LNCAP (cell line): ENCODE data around the gene RHEBL1.

Source experiments
- CTCF ChIP-seq: fragments of 450-650 bp; IDR thresholded peaks from 2 replicates; pipeline ENCODE4 v1.5.1; 2017; ENCODE audit warnings: mild to moderate bottlenecking

The RHEBL1 gene

DNA sequence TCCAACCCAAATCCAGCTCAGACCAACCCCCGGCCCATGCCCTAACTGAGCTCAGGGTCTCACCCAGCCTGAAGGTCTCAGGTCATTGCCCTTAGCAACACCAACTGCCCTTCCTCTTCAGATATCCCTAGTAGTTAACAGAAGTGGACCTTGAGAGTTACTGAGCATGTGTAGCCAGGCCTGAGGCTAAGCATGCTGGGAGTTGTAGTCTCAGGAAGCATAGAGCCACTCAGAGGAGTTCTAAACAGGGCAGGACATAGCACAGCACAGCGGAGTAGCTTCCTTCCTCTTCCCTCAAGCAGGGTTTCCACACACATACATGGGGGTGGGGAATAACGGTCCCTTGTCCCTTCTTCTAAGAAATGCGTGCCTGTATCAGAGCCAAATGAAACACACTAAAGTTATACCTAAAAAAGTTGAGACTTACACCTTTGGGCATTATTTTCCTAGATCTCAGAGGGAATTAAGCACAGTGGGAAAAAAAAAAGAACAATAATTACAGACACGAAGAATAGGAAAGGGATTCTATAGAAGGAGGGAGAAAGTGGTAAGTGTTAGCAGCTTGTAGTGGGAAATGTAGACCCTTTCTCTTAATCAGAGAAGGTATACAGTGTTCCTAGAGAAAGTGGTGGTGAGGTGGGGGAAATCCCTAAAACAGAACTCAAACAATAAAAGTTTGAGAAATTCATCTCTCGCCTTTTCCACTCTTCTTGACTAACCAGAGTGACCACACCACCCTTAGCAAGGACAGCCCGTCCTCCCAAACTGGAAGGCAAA lies 13.6 kb downstream of the RHEBL1 start:
- TF ChIP-seq CTCF, result no peak

GRCh38 chr12:49055092-49055491 lies 14.7 kb downstream of the RHEBL1 start:
- no peak for TF ChIP-seq CTCF

DNA sequence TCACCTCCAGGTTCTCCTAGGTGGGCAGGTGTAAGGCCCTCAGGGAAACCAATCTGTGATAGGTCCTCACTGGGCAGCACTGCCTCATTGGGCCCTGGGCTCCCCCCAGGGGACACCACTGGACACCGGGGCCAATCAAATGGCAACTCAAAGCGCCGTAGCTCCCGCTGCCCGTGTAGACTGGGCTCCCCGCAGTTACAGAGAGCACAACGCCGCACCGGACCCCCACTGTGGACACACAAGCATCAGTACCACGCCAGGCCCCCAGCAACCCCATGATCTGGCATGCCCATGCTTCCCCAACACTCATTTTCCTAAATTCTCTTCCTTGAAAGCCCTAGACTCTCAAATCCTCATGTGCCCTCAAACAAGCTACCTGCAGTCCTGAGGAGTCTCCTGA lies 15.3 kb downstream of the RHEBL1 start:
- TF ChIP-seq CTCF, result no peak

DNA sequence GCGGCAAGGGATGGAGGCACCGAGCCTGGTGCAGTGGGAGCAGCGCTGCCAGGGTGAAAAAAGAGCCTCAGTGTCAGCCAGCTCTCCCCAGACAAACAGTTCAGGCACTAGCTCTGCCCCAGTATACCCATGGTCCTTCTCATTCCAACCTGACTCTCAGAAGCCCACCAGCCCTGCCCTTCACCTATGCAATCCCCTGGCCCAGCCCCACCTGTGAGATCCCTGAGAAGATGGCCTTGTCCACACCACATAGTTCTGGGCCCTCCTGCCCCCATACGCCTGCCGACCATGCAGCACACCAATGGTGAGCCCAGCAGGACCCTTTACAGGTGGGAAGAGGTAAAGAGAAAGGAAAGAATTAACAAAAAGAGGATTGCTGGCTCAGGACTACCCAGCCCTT lies 15.7 kb downstream of the RHEBL1 start:
- TF ChIP-seq CTCF, result no peak

- TF ChIP-seq CTCF, result no peak
Measured at GRCh38 chr12:49052451-49053208, 17.1 kb downstream of the RHEBL1 start.

DNA sequence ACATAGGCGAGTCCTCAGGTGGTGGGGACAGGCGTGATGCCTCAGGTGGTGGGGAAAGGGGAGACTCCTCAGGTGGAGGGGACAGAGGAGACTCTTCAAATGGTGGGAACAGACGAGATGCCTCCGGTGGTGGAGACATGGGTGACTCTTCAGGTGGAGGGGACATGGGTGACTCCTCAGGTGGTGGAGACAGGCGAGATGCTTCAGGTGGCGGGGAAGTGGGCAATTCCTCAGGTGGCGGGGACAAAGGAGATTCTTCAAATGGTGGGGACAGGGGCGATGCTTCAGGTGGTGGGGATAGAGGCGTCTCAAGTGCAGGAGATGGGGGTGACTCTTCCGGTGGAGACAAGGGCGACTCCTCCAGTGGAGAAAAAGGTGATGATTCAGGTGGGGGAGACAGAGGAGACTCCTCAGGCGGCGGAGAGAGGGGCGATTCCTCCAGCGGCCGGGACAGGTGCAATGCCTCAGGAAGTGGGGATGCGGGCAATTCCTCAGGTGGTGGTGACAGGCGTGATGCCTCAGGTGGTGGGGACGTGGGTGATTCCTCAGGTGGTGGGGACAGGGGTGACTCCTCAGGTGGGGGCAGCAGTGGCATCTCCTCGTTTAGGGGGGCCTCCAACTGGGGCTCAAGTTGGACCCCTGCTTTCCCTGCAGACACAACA lies 17.9 kb downstream of the RHEBL1 start:
- TF ChIP-seq CTCF, result no peak

- no peak for TF ChIP-seq CTCF
Measured at GRCh38 chr12:49051373-49051764, 18.4 kb downstream of the RHEBL1 start.
